Stimulated activated CD4-positive, alpha-beta T cell treated with anti-CD3 and anti-CD28 coated beads, TNF-alpha, amount 100 ng/mL, for 24 hours (primary cell): ENCODE data around the gene U2AF1L4.

Experiments
- DNase-seq, 3 experiments: peaks; one replicate each; pipeline ENCODE4 v3.0.0-alpha.2; 2020; ENCODE audit warnings: low read depth in 3 of 3

U2AF1L4 gene

GRCh38 chr19:35712567-35713505 lies 32.4 kb downstream of the U2AF1L4 start:
- peak in 2 of 3 experiments; percentile 54 to 87 for DNase-seq

GRCh38 chr19:35710784-35711723 lies 34.2 kb downstream of the U2AF1L4 start:
- peak in 2 of 3 experiments; percentile 42 to 74 for DNase-seq

GRCh38 chr19:35708391-35708790 lies 36.8 kb downstream of the U2AF1L4 start:
- no peak for DNase-seq

GRCh38 chr19:35704218-35704617 lies 41.0 kb downstream of the U2AF1L4 start, which contains the start of gene ZBTB32:
ZBTB32 (plus strand) TSS chr19:35704558; CDS start chr19:35714627, 10,069 bp downstream.
- DNase-seq, result peak in 1 of 3 experiments; percentile 27

GRCh38 chr19:35703343-35703742 lies 41.9 kb downstream of the U2AF1L4 start:
- no peak for DNase-seq

GRCh38 chr19:35702223-35703012 lies 42.8 kb downstream of the U2AF1L4 start:
- DNase-seq, result peak; percentile 83 to 94 (median 91)

GRCh38 chr19:35696835-35697234 lies 48.4 kb downstream of the U2AF1L4 start:
- no peak for DNase-seq

GRCh38 chr19:35695895-35696422 lies 49.3 kb downstream of the U2AF1L4 start:
- no peak for DNase-seq

GRCh38 chr19:35693835-35694599 lies 51.2 kb downstream of the U2AF1L4 start:
- DNase-seq, result peak; percentile 82 to 91 (median 90)

GRCh38 chr19:35693422-35693821 lies 51.8 kb downstream of the U2AF1L4 start:
- no peak for DNase-seq
